ENCODE results near the gene PDZD4. TPM values are rescaled to one million over a fixed set of nuclear protein-coding genes. Genes with fewer than 3 reads are reported as not detected.

Gene PDZD4
- total RNA-seq, 1 donor, result under 0.01 TPM

GRCh38 chrX:153845842-153846241, 15.5 kb upstream of the PDZD4 start:
- no peaks in the 10 kb centered on the region for H3K79me2 ChIP-seq (ENCODE audit: insufficient read depth, low read length)
- peak; percentile 9 for DNase-seq (ENCODE audit: insufficient read length, low spot score, missing footprints)

GRCh38 chrX:153845195-153845594, 14.9 kb upstream of the PDZD4 start:
- H3K4me3 ChIP-seq (ENCODE audit: insufficient read depth, low read length), result no peak overlapping the region
- H3K79me2 ChIP-seq (ENCODE audit: insufficient read depth, low read length), result no peaks in the 10 kb centered on the region
- DNase-seq (ENCODE audit: insufficient read length, low spot score, missing footprints), result no peak
- no peak overlapping the region for H3K27ac ChIP-seq (ENCODE audit: low read depth, low read length)
- no peaks in the 10 kb centered on the region for H3K4me1 ChIP-seq (ENCODE audit: insufficient read depth, low read length)
- no peaks in the 10 kb centered on the region for H3K36me3 ChIP-seq (ENCODE audit: insufficient read depth, low read length)
- no peak overlapping the region for H2AFZ ChIP-seq (ENCODE audit: low read length)
- H3K27me3 ChIP-seq (ENCODE audit: insufficient read depth, low read length), result peaks cover 32% of the 10 kb centered on the region
- H3K9me3 ChIP-seq (ENCODE audit: low read depth, low read length), result no peaks in the 10 kb centered on the region
- no peak overlapping the region for H3K4me2 ChIP-seq (ENCODE audit: insufficient read depth, low read length)
- no peaks in the 10 kb centered on the region for H4K20me1 ChIP-seq (ENCODE audit: insufficient read depth, low read length)
- no peak for TF ChIP-seq CTCF (IDR thresholded peaks at IDR 0.05; ENCODE audit: extremely low read depth, low read depth, low read length)

More at GRCh38 chrX:153845842-153846241, 15.5 kb upstream of the PDZD4 start:
- no peak overlapping the region for H3K27ac ChIP-seq (ENCODE audit: low read depth, low read length)
- H3K9me3 ChIP-seq (ENCODE audit: low read depth, low read length), result no peaks in the 10 kb centered on the region
- no peaks in the 10 kb centered on the region for H4K20me1 ChIP-seq (ENCODE audit: insufficient read depth, low read length)
- H3K4me2 ChIP-seq (ENCODE audit: insufficient read depth, low read length), result no peak overlapping the region
- no peaks in the 10 kb centered on the region for H3K36me3 ChIP-seq (ENCODE audit: insufficient read depth, low read length)
- H3K27me3 ChIP-seq (ENCODE audit: insufficient read depth, low read length), result peaks cover 35% of the 10 kb centered on the region
- no peaks in the 10 kb centered on the region for H3K4me1 ChIP-seq (ENCODE audit: insufficient read depth, low read length)
- no peak overlapping the region for H2AFZ ChIP-seq (ENCODE audit: low read length)
- no peak overlapping the region for H3K4me3 ChIP-seq (ENCODE audit: insufficient read depth, low read length)
- no peak for TF ChIP-seq CTCF (IDR thresholded peaks at IDR 0.05; ENCODE audit: extremely low read depth, low read depth, low read length)

- Histone ChIP-seq H3K4me3 (ENCODE audit: insufficient read depth, low read length) (no peak overlapping the region), H3K9me3 (ENCODE audit: low read depth, low read length) (no peaks in the 10 kb centered on the region), H4K20me1 (ENCODE audit: insufficient read depth, low read length) (no peaks in the 10 kb centered on the region), H3K27ac (ENCODE audit: low read depth, low read length) (no peak overlapping the region), H3K79me2 (ENCODE audit: insufficient read depth, low read length) (no peaks in the 10 kb centered on the region), H3K36me3 (ENCODE audit: insufficient read depth, low read length) (no peaks in the 10 kb centered on the region), H3K4me2 (ENCODE audit: insufficient read depth, low read length) (no peak overlapping the region), H3K4me1 (ENCODE audit: insufficient read depth, low read length) (no peaks in the 10 kb centered on the region), H3K27me3 (ENCODE audit: insufficient read depth, low read length) (peaks cover 31% of the 10 kb centered on the region), H2AFZ (ENCODE audit: low read length) (no peak overlapping the region)
- no peak for TF ChIP-seq CTCF (IDR thresholded peaks at IDR 0.05; ENCODE audit: extremely low read depth, low read depth, low read length)
- no peak for DNase-seq (ENCODE audit: insufficient read length, low spot score, missing footprints)
Measured at GRCh38 chrX:153844509-153845082, 14.3 kb upstream of the PDZD4 start.

- peak; percentile 34 for DNase-seq (ENCODE audit: insufficient read length, low spot score, missing footprints)
- no peak overlapping the region for H2AFZ ChIP-seq (ENCODE audit: low read length)
- H4K20me1 ChIP-seq (ENCODE audit: insufficient read depth, low read length), result no peaks in the 10 kb centered on the region
- no peak overlapping the region for H3K4me3 ChIP-seq (ENCODE audit: insufficient read depth, low read length)
- no peaks in the 10 kb centered on the region for H3K4me1 ChIP-seq (ENCODE audit: insufficient read depth, low read length)
- H3K79me2 ChIP-seq (ENCODE audit: insufficient read depth, low read length), result no peaks in the 10 kb centered on the region
- H3K36me3 ChIP-seq (ENCODE audit: insufficient read depth, low read length), result no peaks in the 10 kb centered on the region
- H3K27me3 ChIP-seq (ENCODE audit: insufficient read depth, low read length), result peaks cover 26% of the 10 kb centered on the region
- H3K27ac ChIP-seq (ENCODE audit: low read depth, low read length), result no peak overlapping the region
- H3K4me2 ChIP-seq (ENCODE audit: insufficient read depth, low read length), result no peak overlapping the region
- no peak for TF ChIP-seq CTCF (IDR thresholded peaks at IDR 0.05; ENCODE audit: extremely low read depth, low read depth, low read length)
- H3K9me3 ChIP-seq (ENCODE audit: low read depth, low read length), result no peaks in the 10 kb centered on the region
Measured at GRCh38 chrX:153836921-153837320, 6.6 kb upstream of the PDZD4 start.

All from osteoblast (primary cell).